GM21423 (cell line): Measurements from ENCODE around the gene FAM180A.
"Not testable (repeated sequence)": the region's sequence is repeated elsewhere in the genome, so short reads cannot be mapped to it uniquely, and the experiment has no call there.

Experiments used
- ATAC-seq: cut with Tn5 transposase; IDR thresholded peaks from one replicate; pipeline ENCODE4 v1.9.1; 2021; ENCODE audit warnings: mild to moderate bottlenecking, moderate library complexity; ENCODE audit not compliant: unreplicated experiment

The FAM180A gene

DNA sequence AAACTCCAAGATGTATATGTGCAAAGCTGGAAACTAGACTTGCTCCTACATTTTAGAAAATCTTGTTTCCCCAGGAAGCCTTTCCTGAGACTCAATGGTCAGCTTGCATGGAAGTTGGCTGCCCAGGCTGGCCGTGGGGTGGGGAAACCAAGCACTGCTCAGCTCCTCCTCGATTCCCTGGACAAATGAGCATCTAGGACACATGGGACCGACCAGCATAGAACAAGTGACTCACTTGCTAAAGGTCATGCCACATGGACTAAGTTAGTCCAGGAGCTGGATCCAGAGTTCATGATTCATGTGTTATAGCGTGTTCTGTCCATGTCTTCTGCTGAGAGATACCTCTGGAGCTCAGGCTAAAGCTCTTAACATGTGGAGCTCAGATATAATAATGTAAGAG lies 6.2 kb downstream of the FAM180A start:
- ATAC-seq: no peak

- no peak for ATAC-seq
These were observed 6.7 kb downstream of the FAM180A start for GRCh38 chr7:135741905-135742304.

- no peak for ATAC-seq
These were observed 7.7 kb downstream of the FAM180A start for GRCh38 chr7:135740889-135741288.

DNA sequence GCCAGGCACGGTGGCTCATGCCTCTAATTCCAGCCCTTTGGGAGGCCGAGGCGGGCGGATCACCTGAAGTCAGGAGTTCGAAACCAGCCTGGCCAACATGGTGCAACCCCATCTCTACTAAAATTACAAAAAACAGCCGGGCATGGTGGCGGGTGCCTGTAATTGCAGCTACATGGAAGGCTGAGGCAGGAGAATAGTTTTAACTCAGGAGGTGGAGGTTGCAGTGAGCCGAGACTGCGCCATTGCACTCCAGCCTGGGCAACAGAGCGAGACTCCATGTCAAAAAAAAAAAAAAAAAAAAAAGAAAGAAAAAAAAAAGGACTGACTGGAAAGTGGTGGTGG lies 11.3 kb downstream of the FAM180A start:
- ATAC-seq: not testable (repeated sequence)

DNA sequence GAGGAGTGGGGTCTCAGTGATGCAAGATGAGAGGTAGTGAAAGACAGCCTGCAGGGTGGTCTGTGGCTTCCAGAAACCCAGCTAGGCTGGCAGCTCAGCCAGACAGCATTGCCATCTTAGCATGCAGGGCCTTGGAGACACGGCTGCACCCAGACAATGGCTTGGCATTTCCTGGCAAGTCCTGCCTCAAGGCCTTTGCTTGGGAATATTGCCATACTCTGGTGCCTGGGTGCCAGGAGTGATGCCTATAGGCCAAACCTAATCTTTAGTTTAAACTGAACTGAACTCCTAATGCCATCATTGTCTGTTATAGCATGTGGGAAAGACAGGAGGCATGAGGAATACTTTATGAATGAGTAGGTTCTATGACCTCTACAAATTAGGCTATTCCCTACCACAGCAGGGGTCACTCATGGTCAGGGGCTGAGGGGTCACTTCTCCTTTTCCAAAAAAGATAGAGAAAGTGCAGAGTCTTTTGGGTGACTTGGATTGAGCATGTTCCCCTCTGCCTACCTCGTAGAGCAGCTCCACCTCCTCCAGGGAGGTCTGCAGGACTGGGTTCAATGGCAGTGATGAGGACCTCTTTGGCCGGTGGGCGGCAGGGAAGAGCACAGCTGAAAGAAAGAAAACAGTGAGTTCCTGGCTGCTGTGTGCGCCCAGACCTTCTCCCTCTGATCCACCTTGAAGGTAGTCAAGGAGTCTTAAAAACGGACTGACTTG lies 11.9 kb downstream of the FAM180A start:
- no peak for ATAC-seq

- ATAC-seq: no peak
These were observed 14.3 kb downstream of the FAM180A start for GRCh38 chr7:135734343-135734689.

DNA sequence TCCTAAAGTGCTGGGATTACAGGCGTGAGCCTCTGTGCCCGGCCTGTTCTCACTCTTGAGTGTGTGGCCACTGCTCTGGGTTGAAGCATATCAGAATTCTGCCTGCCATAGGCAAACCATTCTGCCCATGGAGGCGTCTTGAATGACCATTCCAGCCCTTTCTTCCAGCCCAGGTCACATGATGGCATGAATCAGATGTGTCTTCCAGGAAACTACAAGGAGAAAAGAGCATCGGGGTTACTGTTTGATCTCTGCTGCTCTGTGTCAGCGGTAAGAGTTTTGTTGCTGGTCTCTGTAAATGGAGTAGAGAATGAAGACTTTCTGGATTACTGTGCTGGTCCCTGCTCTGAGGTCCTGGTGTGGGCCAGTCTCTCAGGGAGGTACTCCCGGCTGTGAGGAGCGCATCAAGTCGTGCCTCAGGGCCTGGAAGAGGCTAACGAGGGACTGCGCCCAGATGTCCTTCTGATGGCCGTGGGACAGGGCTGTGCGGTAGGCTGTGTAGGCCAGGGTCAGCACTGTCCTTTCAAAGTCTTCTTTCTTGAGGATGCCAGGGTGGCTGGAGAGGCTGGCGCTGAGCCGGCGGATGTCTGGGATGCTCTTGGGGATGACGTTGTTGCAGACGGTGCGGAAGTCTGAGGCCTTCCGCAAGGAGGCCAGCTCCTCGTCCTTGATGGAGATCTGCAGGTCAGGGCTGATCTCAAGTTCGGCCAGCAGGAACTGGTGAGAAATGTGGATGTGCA lies 14.8 kb downstream of the FAM180A start:
- no peak for ATAC-seq

- no peak for ATAC-seq
These were observed 17.5 kb downstream of the FAM180A start for GRCh38 chr7:135731131-135731530.

GRCh38 chr7:135729230-135729629 lies 19.4 kb downstream of the FAM180A start:
- ATAC-seq: no peak

- ATAC-seq: no peak
These were observed 20.4 kb downstream of the FAM180A start, which contains the start of gene SLC13A4 for GRCh38 chr7:135728136-135728669. SLC13A4 (minus strand) TSS chr7:135728186; CDS start chr7:135727496, 690 bp downstream.

GRCh38 chr7:135726911-135727673 lies 21.5 kb downstream of the FAM180A start:
- no peak for ATAC-seq

- ATAC-seq: no peak
These were observed 22.3 kb downstream of the FAM180A start for GRCh38 chr7:135726276-135726788.

- ATAC-seq: no peak
These were observed 25.2 kb downstream of the FAM180A start for GRCh38 chr7:135723411-135723810.

DNA sequence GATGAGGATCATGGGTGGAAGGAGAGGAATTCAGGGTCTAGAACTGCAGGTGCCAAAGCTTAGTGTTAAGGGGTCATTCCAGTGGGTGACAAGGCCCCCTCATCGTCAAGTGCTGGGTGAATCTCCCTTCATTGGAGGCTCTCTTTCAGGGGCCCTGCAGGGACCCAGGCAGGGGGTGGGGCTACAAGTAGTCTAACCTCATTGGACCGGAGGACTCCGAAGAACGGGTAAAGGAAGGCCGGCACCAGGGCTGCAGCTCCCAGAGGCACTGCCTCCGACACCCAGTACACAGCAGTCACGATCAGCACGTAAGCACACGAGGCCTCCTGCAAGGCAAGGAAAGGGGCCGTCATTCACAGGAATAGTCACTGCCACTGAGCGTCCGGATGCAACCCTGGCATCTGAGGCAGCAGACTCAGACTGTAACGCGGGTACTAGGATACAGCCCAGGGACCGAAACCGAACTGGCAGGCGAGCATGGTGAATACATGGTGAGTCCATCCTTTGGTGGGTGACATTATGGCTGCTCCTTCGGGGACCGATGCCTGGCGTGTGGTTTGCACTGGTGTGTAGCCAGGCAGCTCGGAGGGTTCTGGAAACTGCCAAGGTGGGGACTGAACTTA lies 27.3 kb downstream of the FAM180A start:
- no peak for ATAC-seq

- no peak for ATAC-seq
These were observed 28.9 kb downstream of the FAM180A start for GRCh38 chr7:135719688-135720087.

DNA sequence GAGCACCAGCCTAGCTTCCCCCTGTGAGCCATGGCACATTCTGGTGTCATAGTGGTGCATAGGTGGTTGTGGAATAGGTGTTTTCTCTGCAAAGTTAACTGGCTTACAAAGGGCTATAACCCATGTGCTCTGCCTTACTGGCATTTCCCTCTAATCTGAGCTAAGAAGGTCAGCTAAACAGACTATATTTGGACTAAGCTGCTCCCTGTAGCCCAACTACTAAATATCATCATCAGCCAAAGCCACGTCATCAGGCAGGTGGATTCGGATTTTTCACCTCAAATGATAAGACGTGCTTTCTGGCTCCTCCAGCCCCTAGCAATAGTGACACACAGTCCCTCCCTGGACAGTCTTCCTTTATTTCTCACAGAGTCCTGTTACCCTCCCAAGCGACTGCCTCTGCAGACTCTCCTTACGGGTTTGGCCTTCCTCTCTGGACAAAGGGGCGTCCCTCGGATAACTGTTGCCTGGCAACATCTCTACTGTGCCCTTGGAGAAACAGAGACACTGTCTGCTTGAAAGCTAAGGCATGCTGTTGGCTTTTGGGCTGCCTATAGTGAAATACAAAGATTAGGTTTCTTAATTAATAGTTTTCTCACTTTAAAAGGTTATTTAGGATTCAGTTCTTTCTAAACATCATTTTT lies 29.7 kb downstream of the FAM180A start:
- no peak for ATAC-seq

DNA sequence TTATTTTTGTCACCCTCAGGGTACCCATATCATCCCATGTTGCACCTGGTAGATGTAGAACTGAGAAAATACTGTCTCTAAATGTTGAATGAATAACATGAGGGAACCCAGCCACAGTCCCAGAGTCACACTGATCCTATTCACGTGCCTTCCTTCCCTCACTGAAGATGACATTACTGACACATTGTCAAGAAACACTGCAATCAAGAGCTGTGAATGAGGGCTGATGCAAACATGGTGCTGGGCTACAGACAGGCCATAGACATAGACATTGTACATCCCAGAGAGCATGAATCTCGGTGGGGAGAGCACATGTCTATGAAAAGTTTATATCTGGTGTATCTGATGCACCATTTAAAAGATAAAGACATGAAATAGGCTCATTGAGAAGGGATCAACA lies 30.4 kb downstream of the FAM180A start:
- no peak for ATAC-seq

DNA sequence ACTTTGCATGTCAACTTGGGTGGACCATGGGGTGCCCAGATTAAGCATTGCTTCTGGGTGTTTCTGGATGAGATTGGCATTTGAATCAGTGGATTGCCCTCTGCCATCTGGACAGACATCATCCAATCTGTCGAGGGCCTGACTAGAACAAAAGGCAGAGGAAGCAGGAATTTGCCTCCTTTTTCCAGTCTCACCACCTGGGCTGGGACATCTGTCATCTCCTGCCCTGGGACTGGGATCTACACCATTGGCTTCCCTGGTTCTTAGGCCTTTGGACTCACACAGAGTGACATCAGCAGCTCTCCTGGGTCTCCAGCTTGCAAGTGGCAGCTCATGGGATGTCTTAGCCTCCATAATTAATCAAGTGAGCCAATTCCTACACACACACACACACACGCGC lies 30.9 kb downstream of the FAM180A start:
- no peak for ATAC-seq

- no peak for ATAC-seq
These were observed 31.9 kb downstream of the FAM180A start for GRCh38 chr7:135716677-135717238.

- ATAC-seq: no peak
These were observed 32.9 kb downstream of the FAM180A start for GRCh38 chr7:135715673-135716072.
